GM21619 (cell line): ENCODE measurements around the gene EEF1G.

ENCODE experiments used
- ATAC-seq: cut with Tn5 transposase; IDR thresholded peaks from one replicate; pipeline ENCODE4 v1.9.1; 2021; ENCODE audit not compliant: unreplicated experiment

The EEF1G gene

DNA sequence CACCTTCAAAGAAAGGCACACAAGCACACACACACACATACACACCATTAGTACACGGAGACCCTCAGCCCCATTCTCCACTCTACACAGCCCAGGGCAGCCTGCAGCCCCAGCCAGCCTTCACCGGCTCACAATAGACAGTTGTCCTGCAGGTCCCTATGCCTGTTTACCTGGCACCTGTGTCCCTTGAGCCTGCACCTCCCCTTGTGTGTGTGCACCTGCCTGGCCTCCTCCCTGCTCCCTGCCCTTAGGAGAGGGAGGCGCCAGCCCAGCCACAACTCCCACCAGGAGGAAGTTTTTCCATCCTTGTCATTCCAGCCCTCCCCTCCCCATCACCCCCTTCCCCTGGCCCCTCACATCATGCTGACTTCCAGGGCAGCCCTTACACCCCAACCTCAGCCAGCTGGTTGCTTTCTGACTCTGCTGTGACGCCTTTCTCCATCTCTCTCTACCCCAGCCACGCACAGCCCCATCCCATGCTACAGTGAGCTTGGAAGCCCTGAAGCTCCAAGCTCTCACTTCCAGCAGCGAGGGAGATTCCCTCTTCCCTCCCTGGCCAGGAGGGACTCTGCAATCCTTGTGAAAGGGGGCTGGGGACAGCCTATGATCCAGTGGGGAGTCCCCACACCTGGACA lies 31.5 kb downstream of the EEF1G start:
- no peak for ATAC-seq

DNA sequence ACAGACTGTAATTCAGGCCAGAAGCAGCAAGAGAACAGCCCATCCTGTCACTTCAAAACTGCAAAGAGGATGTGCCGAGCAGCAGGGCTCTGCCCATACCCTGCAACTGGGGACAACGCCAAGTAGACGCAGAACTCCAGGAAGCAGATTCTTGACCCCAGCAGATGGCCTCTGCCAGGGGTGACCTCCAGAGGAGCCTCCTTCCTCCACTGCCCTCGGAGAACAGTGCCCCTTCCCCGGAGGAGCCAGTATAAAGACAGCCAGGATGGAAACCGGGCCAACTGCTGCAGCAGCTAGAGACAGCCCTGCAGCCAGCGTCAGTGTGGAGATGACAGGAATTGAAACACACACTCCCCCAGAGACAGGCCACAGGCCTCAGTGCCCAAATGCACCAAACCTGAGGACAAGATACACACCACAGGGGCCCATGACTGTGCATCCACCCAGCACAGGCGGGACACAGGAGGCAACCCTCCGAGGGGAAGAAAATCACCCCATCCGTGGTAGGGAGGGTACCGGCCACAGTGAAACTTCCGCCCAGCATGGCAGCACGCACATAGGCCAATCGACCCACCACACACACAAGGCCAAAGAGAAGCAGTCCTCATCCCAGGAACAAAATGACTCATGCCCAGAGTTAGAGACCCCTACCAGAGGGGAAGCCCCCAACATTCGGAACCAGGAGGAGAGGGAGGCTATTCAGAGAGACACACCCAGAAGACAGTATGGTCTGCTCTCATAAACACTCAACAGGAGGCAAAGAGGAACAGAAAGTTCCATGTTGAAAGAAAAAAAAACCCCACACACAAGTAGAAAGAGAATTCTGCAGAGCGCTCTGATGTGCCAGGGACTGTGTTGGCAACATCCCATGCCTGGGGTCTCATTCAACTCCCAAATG lies 32.6 kb downstream of the EEF1G start:
- ATAC-seq: peak; percentile 59

DNA sequence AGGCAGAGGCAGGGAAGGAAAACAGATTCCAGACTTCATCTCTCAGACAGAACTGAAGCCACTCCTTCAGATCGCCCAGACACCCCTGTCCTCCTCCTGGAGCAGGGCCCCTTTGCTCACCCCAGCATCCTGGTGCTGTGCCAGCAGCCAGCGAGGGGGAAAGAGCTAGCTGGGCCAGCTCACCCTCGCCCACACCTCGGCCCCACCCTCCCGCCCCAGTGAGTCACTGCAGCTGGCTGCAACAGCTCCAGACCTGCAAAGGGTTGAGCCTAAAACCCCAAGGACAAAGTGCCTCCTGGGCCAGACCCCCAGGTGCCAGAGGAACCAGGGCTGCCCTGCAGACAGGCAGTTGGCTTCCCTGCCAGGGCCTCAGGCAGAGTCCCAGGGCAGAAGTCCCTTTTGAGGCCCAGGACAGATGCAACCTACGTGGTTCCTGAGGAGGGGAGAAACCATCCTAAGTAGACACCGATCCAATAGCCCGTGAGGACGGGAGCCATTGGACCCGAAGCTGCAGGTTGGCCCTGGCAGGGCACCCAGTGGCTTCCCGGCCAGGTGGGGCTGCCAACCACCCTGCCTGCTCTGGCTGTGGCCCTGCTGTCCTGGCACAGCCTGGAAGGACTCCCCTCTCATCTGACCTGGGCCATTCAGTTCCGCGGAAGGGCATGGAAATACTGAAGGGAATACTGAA lies 34.3 kb downstream of the EEF1G start:
- ATAC-seq: no peak

DNA sequence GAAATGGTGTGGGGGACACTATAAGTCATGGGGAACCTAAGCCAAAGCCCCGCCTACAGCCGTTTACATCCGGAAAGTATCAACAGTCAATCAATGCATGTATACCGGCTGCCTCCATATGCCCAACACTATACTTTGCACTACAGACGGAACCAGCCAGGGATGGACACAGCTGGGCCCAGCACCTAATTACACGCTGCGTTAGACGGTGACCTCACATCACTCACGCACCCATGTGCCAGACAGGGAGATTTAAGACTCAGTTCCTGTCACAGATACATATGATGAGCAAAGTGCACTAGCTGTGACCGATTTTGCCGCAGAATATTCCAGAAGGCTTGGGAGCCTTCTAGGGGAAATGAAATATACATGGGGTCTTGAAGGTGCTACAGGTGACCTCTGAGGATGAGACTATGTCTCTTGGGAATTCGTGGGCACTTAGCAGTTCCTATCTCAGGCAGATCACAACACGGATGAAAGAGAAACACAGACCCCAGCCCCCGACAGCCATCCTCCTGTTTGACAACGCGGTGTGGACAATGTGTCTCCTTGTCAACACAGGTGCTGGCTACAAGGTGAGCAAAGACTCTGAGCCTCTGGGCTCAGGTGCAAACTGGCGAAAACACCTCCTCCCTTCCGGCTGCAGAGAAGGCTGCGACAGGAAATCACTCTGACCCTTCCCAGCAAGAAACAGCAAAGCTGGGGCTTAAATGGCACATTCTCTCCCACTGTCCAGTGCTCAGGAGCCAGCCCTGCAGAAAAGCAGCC lies 35.0 kb downstream of the EEF1G start:
- ATAC-seq: no peak

DNA sequence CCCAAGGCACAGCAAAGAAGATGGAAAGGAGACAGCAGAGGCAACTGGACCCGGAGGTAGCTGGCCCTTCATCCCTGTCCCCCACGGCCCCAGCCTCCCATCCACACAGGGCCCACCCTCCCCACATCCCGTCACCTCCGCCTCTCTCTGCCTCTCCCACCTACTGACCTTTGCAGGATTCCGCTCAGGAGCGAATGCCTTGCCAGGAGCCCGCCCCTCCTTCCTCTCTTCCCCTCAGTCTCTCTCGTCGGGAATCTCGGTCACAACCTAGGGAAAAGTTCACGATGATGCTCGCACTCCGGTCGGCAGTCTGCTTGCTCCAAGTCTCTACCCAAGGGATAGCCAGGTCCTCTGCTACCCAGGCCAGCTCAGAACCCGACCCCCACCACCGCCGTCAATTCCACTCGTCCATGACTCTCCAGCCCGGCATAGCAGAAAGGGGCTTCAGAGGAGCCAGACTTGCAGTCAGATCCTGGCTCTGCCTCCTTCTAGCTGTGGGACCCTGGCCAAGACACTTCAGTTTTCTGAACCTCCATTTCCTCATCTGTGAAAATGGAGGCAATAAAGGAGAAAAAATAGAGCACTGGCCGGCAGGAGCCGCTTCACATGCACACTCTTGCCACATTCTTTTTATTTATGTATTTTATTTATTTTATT lies 37.3 kb downstream of the EEF1G start:
- ATAC-seq: no peak

DNA sequence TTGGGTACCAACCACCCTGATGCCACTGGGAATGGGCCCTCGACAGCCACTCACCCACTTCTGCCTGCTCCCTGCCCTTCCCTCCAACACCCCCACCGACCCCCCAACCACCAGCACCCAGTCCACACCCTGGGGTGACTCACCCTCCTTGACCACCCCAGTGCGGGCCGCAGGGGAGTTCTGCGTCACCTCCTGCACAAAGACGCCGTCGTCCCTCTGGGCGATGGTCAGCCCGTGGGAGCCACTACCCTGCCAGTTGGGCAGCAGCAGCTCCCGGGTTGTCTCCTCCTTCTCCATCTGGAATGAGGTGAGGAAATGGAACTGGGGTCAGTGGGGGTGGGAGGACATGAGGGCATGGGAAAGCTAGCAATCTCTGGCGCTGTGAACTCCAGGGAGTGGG lies 37.9 kb downstream of the EEF1G start:
- no peak for ATAC-seq

DNA sequence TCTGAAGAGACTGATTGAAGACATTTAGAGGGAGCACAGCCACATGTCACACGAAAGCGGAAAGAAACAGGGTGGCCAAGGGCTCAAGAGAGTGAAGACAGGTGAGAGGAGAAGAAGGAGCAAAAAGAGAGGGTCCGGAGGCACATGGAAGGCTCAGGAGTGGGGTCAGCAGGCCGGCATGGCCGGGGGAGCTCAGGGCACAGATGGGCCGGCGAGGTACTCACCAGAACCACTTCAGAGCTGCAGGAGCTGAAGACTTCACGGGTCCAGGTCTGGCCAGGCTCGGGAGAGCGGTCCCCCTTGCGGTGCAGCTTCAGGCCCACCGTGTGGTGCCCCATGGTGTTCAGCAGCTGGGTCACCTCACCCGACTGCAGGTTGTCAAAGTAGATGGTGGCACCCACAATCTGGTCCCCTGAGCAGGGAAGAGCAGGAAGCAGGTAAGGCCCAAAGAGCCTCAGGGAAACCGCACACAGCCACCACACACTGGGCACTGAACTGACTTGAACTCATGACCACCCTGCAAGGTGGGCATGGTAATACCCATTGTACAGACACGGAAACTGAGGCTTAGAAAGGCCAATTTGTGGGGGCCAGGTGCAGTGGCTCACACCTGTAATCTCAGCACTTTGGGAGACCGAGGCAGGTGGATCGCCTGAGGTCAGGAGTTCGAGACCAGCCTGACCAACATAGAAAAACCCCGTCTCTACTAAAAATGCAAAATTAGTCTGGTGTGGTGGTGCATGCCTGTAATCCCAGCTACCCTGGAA lies 38.7 kb downstream of the EEF1G start:
- ATAC-seq: no peak

DNA sequence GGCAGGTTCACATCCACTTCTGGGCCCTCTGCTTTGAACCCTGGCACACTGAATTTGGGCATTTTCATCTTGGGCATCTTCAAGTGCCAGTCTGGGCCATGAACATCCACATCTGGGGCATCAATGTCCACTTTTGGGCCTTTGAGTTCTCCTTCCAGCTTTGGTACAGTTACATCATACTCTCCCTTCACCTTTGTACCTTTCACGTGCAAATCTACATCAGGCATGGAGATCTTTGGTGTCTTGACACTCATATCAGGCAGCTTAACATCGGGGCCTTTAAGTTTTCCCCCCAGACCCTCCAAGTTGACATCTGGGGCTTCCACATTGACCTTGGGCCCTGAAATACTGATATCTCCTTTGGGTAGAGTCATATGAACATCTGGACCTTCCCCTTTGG lies 41.6 kb downstream of the EEF1G start:
- no peak for ATAC-seq

DNA sequence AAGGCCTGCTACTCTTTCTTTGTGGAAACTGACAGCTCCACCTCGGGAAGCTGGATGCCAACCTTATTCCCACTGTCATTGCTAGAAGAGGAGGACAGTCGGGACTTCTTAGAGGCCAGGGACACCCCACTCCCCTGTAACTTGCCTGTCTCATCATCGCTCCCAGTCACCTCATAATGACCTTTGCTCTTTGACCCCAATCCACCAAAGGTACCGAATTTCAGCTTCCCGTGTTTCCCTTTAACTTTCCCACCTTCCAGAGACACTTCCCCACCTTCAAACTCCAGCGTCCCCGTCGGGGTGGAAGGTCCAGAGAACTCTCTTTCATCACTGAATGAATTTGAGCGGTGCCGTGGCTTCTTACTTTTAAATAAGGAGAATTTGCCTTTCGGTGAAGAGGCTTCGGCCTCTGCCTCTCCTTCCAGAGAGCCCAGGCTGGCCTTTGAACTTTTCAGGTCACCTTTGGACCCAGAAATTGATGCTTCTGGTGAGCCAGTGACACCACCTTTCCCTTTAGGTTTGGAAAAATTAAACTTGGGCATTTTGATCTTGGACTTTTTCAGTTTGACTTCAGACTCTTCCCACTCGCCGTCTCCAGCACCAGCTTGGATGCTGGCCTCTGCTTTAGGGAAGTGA lies 56.8 kb downstream of the EEF1G start:
- ATAC-seq: no peak

DNA sequence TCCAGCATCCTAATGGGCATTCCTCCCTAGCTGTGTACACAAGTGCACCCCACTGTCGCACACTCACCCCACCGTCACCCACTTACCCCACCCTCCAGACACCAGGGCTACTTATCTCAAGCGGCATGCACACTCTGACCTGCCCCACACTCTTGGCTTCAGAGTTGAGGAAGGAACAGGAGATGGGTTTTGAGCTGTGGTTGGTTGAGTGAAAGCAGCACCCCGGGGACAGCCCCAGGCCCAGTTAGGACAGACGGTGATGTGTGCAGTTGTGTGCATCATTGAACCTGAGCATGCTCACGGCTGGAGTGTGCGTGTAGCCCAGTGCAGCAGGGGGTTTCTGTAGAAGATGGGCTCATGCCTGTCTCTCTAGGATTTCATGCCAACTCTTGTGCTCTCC lies 59.5 kb downstream of the EEF1G start:
- peak; percentile 78 for ATAC-seq

DNA sequence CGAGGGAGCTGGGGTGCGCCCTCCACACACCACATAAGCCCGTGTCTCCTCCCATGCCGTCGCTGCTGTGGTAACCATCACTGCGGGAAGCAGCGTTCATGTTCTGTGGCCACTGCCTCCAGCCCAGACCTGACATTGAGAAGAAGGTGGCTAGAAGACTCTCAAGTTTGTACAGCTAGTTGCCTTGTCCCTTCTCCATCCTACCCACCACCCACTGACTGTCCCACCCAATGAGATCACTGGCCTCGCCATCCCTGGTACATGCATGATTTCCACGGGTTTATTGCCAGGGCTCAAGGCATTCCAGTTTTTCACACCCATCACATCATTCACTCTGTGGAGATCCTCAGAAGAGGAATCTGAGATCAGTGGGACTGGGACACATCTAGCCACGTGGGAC lies 60.1 kb downstream of the EEF1G start:
- no peak for ATAC-seq

DNA sequence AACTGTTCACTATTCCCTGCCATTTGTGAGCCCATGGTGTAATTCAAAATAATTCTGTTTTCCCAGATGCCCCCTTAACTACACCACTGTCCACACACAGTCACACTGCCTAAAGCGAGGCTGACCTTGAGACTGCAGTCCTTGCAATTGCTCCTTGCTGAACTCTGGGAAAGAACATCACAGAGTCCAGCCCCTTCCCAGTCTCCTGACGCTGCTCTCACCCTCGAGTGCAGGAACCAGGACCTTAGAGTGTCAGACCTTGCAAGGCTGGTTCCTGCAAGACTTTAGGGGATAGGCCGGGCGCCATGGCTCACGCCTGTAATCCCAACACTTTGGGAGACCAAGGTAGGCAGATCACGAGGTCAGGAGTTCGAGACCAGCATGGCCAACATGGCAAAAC lies 60.7 kb downstream of the EEF1G start:
- ATAC-seq: no peak
